Amygdala (tissue), 56 donors: ENCODE results near the gene ADPRH.
"Not testable (repeated sequence)": the region's sequence is repeated elsewhere in the genome, so short reads cannot be mapped to it uniquely, and the experiment has no call there.

ENCODE experiments used
- DNase-seq, 56 donors: peaks; one replicate each; lab custom pipeline; 2025; lab: John Stamatoyannopoulos, UW

Gene ADPRH

GRCh38 chr3:119579366-119580066 is at the start of gene ADPRH:
Gene ADPRH (plus strand): TSS chr3:119579492. CDS start chr3:119582170, 2,678 bp downstream.
- DNase-seq = peak in 23 of 56 donors; percentile 11 to 65 (median 25)

GRCh38 chr3:119529883-119530282 is 49.4 kb upstream of the ADPRH start:
- DNase-seq = no peak

GRCh38 chr3:119530456-119530855 is 48.8 kb upstream of the ADPRH start:
- DNase-seq = no peak

- DNase-seq = peak in 1 of 56 donors; percentile 1
Observed at GRCh38 chr3:119531151-119531550, 48.1 kb upstream of the ADPRH start.

GRCh38 chr3:119534296-119534695 is 45.0 kb upstream of the ADPRH start:
- no peak for DNase-seq

- DNase-seq = no peak
Observed at GRCh38 chr3:119536757-119537156, 42.5 kb upstream of the ADPRH start.

GRCh38 chr3:119538772-119539171 is 40.5 kb upstream of the ADPRH start:
- no peak for DNase-seq

- no peak for DNase-seq
Observed at GRCh38 chr3:119541547-119541946, 37.7 kb upstream of the ADPRH start.

- no peak for DNase-seq
Observed at GRCh38 chr3:119542168-119542767, 37.0 kb upstream of the ADPRH start.

GRCh38 chr3:119543147-119543546 is 36.1 kb upstream of the ADPRH start:
- no peak for DNase-seq

- DNase-seq = no peak
Observed at GRCh38 chr3:119547227-119547626, 32.1 kb upstream of the ADPRH start.

GRCh38 chr3:119548341-119548740 is 31.0 kb upstream of the ADPRH start:
- no peak for DNase-seq

- no peak for DNase-seq
Observed at GRCh38 chr3:119550192-119550910, 28.9 kb upstream of the ADPRH start.

GRCh38 chr3:119551598-119551997 is 27.7 kb upstream of the ADPRH start:
- no peak for DNase-seq

- not testable (repeated sequence) for DNase-seq
Observed at GRCh38 chr3:119552928-119553327, 26.4 kb upstream of the ADPRH start.

GRCh38 chr3:119553823-119554415 is 25.4 kb upstream of the ADPRH start:
- DNase-seq = no peak

GRCh38 chr3:119555309-119555735 is 24.0 kb upstream of the ADPRH start:
- no peak for DNase-seq

GRCh38 chr3:119555929-119556328 is 23.4 kb upstream of the ADPRH start:
- no peak for DNase-seq

GRCh38 chr3:119557192-119557876 is 22.0 kb upstream of the ADPRH start:
- no peak for DNase-seq

GRCh38 chr3:119557877-119558269 is 21.4 kb upstream of the ADPRH start:
- no peak for DNase-seq
